GM12878 (cell line): ENCODE results near the gene PJA2. TPM values are rescaled to one million over a fixed set of nuclear protein-coding genes. Genes with fewer than 3 reads are reported as not detected.

Experiments used
- ATAC-seq: fragments of 200-7000 bp; cut with Tn5 transposase; 3 replicates; pipeline ENCODE4 v1.9.1; 2020; ENCODE audit warnings: mild to moderate bottlenecking, moderate library complexity
- BruUV-seq: library from RNA; stranded (reverse); fragments of 400-500 nt; replicated peaks from 2 replicates; lab custom pipeline; 2021; lab: Mats Ljungman, UMichigan
- CTCF ChIA-PET: fragments of 300-600 bp; sonication (Branson Sonifier 250); formaldehyde crosslinking; extraction: SDS; loops from one replicate; lab custom pipeline; 2021; ENCODE audit warnings: inconsistent platforms; lab: Yijun Ruan, JAX
- POLR2A ChIA-PET: fragments of 350-600 bp; formaldehyde crosslinking; extraction: SDS; loops from one replicate; lab custom pipeline; 2021; ENCODE audit warnings: inconsistent platforms; lab: Charles Lee
- RAD21 ChIA-PET: fragments of 300-600 bp; sonication (Branson Sonifier 250); formaldehyde crosslinking; loops from one replicate; lab custom pipeline; 2023; ENCODE audit warnings: antibody characterized with exemption; ENCODE audit not compliant: unreplicated experiment; lab: Charles Lee
- SMC1A ChIA-PET: fragments of 300-600 bp; sonication (Branson Sonifier 250); formaldehyde crosslinking; loops from one replicate; lab custom pipeline; 2023; ENCODE audit not compliant: unreplicated experiment, uncharacterized antibody; lab: Charles Lee
- DNase-seq: peaks from one replicate; pipeline ENCODE4 v3.0.0-alpha.2; 2011; ENCODE audit warnings: low read depth, low spot score
- FAIRE-seq: peaks from 3 replicates; lab custom pipeline; 2011; peaks lifted over from hg19 to GRCh38; lab: Jason Lieb, UNC
- H2AFZ ChIP-seq: 2 replicates; pipeline ENCODE4 v1.6.0; 2011; ENCODE audit warnings: low read depth, low read length, control low read depth; ENCODE audit not compliant: control insufficient read depth
- H3K27ac ChIP-seq: 2 replicates; pipeline ENCODE4 v1.5.1; 2011; ENCODE audit warnings: control low read depth; ENCODE audit not compliant: control insufficient read depth, insufficient read depth
- H3K27me3 ChIP-seq, 2 experiments: replicated peaks in 1 of 2; 2 replicates each; pipeline versions ENCODE4 v1.6.0 to v1.6.1; 2011; ENCODE audit warnings: low read length in 1 of 2; ENCODE audit not compliant: control insufficient read depth in 2 of 2, insufficient read depth in 2 of 2
- H3K36me3 ChIP-seq, 2 experiments: 2 replicates each; pipeline ENCODE4 v1.5.1; 2011; ENCODE audit warnings: low read length in 1 of 2; ENCODE audit not compliant: control insufficient read depth in 2 of 2, insufficient read depth in 2 of 2
- H3K4me1 ChIP-seq: 2 replicates; pipeline ENCODE4 v1.6.1; 2011; ENCODE audit warnings: mild to moderate bottlenecking, low read length, moderate library complexity, mixed read lengths; ENCODE audit not compliant: control insufficient read depth, insufficient read depth
- H3K4me2 ChIP-seq: 2 replicates; pipeline ENCODE4 v1.6.0; 2011; ENCODE audit warnings: control low read depth; ENCODE audit not compliant: control insufficient read depth, insufficient read depth
- H3K4me3 ChIP-seq: fragments of 200-600 bp; sonication (generic); 2 replicates; pipeline ENCODE4 v1.5.1; 2016
- H3K79me2 ChIP-seq: 2 replicates; pipeline ENCODE4 v1.6.0; 2011; ENCODE audit warnings: low read length; ENCODE audit not compliant: control insufficient read depth, insufficient read depth
- H3K9ac ChIP-seq: 2 replicates; pipeline ENCODE4 v1.8.0; 2011; ENCODE audit warnings: low read length, control low read depth, mixed read lengths; ENCODE audit not compliant: control insufficient read depth, insufficient read depth
- H3K9me3 ChIP-seq: replicated peaks from 3 replicates; pipeline ENCODE4 v1.5.1; 2011; ENCODE audit warnings: mild to moderate bottlenecking, low read length; ENCODE audit not compliant: control insufficient read depth, insufficient read depth
- H4K20me1 ChIP-seq: 2 replicates; pipeline ENCODE4 v1.6.0; 2011; ENCODE audit not compliant: control insufficient read depth, insufficient read depth
- ASH2L ChIP-seq: fragments of 300-600, 200-600 bp; sonication (generic); IDR thresholded peaks from 2 replicates; pipeline ENCODE4 v1.6.1; 2017; ENCODE audit warnings: low read depth, mild to moderate bottlenecking, borderline replicate concordance
- ATF7 ChIP-seq: fragments of 450-650 bp; IDR thresholded peaks from 2 replicates; pipeline ENCODE4 v1.6.1; 2016; ENCODE audit warnings: low read depth, mild to moderate bottlenecking
- BCL11A ChIP-seq: IDR thresholded peaks from 2 replicates; pipeline ENCODE4 v1.6.1; 2011; ENCODE audit warnings: low read depth, low read length
- BHLHE40 ChIP-seq, 2 experiments: fragments of 450-650 bp in 1 of 2; IDR thresholded peaks; 2 replicates each; pipeline ENCODE4 v1.6.1; 2011 to 2017; ENCODE audit warnings: low read depth in 2 of 2, borderline replicate concordance in 1 of 2, improper control_type of control experiment in 1 of 2, low read length in 1 of 2, mild to moderate bottlenecking in 1 of 2
- CEBPB ChIP-seq, 2 experiments: fragments of 150-350 bp in 1 of 2; IDR thresholded peaks; 2 replicates each; pipeline ENCODE4 v1.6.1; 2012 to 2014; ENCODE audit warnings: low read depth in 2 of 2, low read length in 2 of 2, borderline replicate concordance in 1 of 2, inconsistent platforms in 1 of 2
- EP300 ChIP-seq, 2 experiments: fragments of 150-350 bp in 1 of 2; IDR thresholded peaks; 2 replicates each; pipeline ENCODE4 v1.6.1; 2011 to 2012; ENCODE audit warnings: low read depth in 2 of 2, low read length in 2 of 2, borderline replicate concordance in 1 of 2, improper control_type of control experiment in 1 of 2, inconsistent platforms in 1 of 2; ENCODE audit not compliant: control insufficient read depth in 1 of 2
- HDGF ChIP-seq: fragments of 450-650 bp; IDR thresholded peaks from 2 replicates; pipeline ENCODE4 v1.6.1; 2016; ENCODE audit warnings: antibody characterized with exemption
- IKZF1 ChIP-seq: fragments of 450-650 bp; conservative IDR thresholded peaks from 2 replicates; pipeline ENCODE4 v1.6.1; 2017; ENCODE audit warnings: antibody characterized with exemption, mild to moderate bottlenecking
- JUND ChIP-seq: IDR thresholded peaks from 2 replicates; pipeline ENCODE4 v1.6.1; 2012; ENCODE audit warnings: low read depth, mild to moderate bottlenecking, low read length, improper control_type of control experiment, moderate library complexity
- KLF5 ChIP-seq: fragments of 450-650 bp; IDR thresholded peaks from 2 replicates; pipeline ENCODE4 v1.6.1; 2014; ENCODE audit warnings: mild to moderate bottlenecking; ENCODE audit not compliant: partially characterized antibody
- POLR2AphosphoS5 ChIP-seq: IDR thresholded peaks from 2 replicates; pipeline ENCODE4 v1.6.1; 2011; ENCODE audit warnings: mild to moderate bottlenecking, low read length, inconsistent platforms
- RFX5 ChIP-seq: IDR thresholded peaks from 2 replicates; pipeline ENCODE4 v1.6.1; 2011; ENCODE audit warnings: low read depth, low read length, improper control_type of control experiment
- RUNX3 ChIP-seq: IDR thresholded peaks from 2 replicates; pipeline ENCODE4 v1.6.1; 2012; ENCODE audit warnings: low read length, inconsistent platforms
- SREBF1 ChIP-seq: IDR thresholded peaks from 2 replicates; pipeline ENCODE4 v1.6.1; 2012; ENCODE audit warnings: mild to moderate bottlenecking, low read length
- STAT3 ChIP-seq: IDR thresholded peaks from 2 replicates; pipeline ENCODE4 v1.6.1; 2011; ENCODE audit warnings: low read depth, low read length, improper control_type of control experiment
- TBL1XR1 ChIP-seq: IDR thresholded peaks from 2 replicates; pipeline ENCODE4 v1.6.1; 2012; ENCODE audit warnings: low read depth, low read length, improper control_type of control experiment
- WRNIP1 ChIP-seq: IDR thresholded peaks from 2 replicates; pipeline ENCODE4 v1.6.1; 2011; ENCODE audit warnings: low read depth, low read length, improper control_type of control experiment, borderline replicate concordance
- YY1 ChIP-seq: IDR thresholded peaks from 2 replicates; pipeline ENCODE4 v1.6.1; 2011; ENCODE audit warnings: low read depth, mild to moderate bottlenecking, low read length
- ZNF207 ChIP-seq: fragments of 450-650 bp; IDR thresholded peaks from 2 replicates; pipeline ENCODE4 v1.6.1; 2014; ENCODE audit warnings: antibody characterized with exemption, mild to moderate bottlenecking, borderline replicate concordance
- ZNF217 ChIP-seq: fragments of 450-650 bp; IDR thresholded peaks from 2 replicates; pipeline ENCODE4 v1.6.1; 2017; ENCODE audit warnings: antibody characterized with exemption, mild to moderate bottlenecking
- ZNF622 ChIP-seq: fragments of 450-650 bp; IDR thresholded peaks from 2 replicates; pipeline ENCODE4 v1.6.1; 2017; ENCODE audit warnings: mild to moderate bottlenecking, inconsistent platforms
- ZSCAN29 ChIP-seq: fragments of 450-650 bp; IDR thresholded peaks from 2 replicates; pipeline ENCODE4 v1.6.1; 2017; ENCODE audit warnings: mild to moderate bottlenecking, moderate library complexity
- in situ Hi-C: fragments of 300-500 bp; cut with MboI; formaldehyde crosslinking; loops from 9 replicates; pipeline ENCODE4 v1.14.3; 2018; ENCODE audit warnings: mixed read lengths
- intact Hi-C: fragments of 100-400 bp; cut with micrococcal nuclease; formaldehyde crosslinking; loops from one replicate; pipeline ENCODE4 v1.14.2; 2022; ENCODE audit not compliant: unreplicated experiment
- polyA plus RNA-seq, 11 experiments: library from polyadenylated mRNA; depleted of rRNA in 4 of 11; unstranded in 6 of 11; stranded (reverse) in 5 of 11; fragments of >200 nt; fragmentation: Nextera tagmentation in 4 of 11; fragmentation: Illumina TruSeq in 1 of 11; extraction: Ambion mirVana in 4 of 11; extraction: Trizol in 1 of 11; gene quantifications; 1 replicate in 1 of 11; 2 replicates in 10 of 11; pipeline versions ENCODE4 v1.2.1 to v1.2.3, GENCODE V29; 2011 to 2016; ENCODE audit warnings: inconsistent platforms in 2 of 11, missing spikeins in 2 of 11, low read depth in 1 of 11
- total RNA-seq, 4 experiments: library from RNA; depleted of rRNA in 3 of 4; stranded (reverse); fragments of >200 nt in 3 of 4; fragmentation: Illumina TruSeq in 1 of 4; extraction: Trizol in 1 of 4; gene quantifications; 2 replicates each; pipeline versions ENCODE4 v1.2.1 to v1.2.3, GENCODE V29; 2013 to 2021

The PJA2 gene
- total and polyA plus RNA-seq, 10 of the 15 experiments (the other 5 are each of a cell fraction or from before 2014, with no cell fraction given): 27.8 to 93.4 (median 47.8) TPM

DNA sequence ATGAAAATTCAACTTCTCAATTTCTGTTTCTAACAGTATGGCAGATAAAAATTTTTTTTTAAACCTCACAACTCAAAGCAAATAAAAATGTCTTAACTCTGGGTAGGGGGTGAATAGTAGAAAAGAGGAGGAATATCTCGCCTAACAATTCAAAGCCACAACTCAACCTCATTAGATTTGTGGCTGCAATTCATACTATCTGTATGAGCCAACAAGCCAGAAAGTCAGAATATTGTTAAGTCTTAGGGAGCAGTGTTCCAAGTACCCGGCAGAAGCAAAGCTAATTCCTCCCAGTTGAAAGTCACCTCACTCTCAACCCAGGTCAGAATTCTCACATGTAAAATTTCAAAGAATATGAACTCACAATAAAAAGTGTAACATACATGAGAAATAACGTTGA is 15.0 kb downstream of the PJA2 start (continued):
- no peak for TF ChIP-seq KLF5
- no peak for TF ChIP-seq ZNF622
- TF ChIP-seq ZNF207: no peak
- TF ChIP-seq ZNF217: no peak
- TF ChIP-seq ASH2L: no peak
- no peak for TF ChIP-seq BCL11A
- no peak for TF ChIP-seq BHLHE40 (IDR thresholded peaks at IDR 0.05; ENCODE audit: borderline replicate concordance in 1 of 2, low read depth in 2 of 2, low read length in 1 of 2)
- no peak for TF ChIP-seq IKZF1
- no peak for TF ChIP-seq EP300 (IDR thresholded peaks at IDR 0.05; ENCODE audit: borderline replicate concordance in 1 of 2, control insufficient read depth in 1 of 2, low read depth in 2 of 2, low read length in 2 of 2)
- TF ChIP-seq HDGF: no peak
- no peak for TF ChIP-seq POLR2AphosphoS5

GRCh38 chr5:109390188-109390587 is 19.6 kb downstream of the PJA2 start:
- FAIRE-seq: no peak

More at GRCh38 chr5:109390188-109390587, 19.6 kb downstream of the PJA2 start:
- BruUV-seq: no TSS peak
- no peaks in the 10 kb centered on the region for H3K4me1 ChIP-seq
- no peaks in the 10 kb centered on the region for H3K27me3 ChIP-seq
- peaks cover 0 to 3% of the 10 kb centered on the region in 2 experiments; a peak in 2 of 4 replicates for H3K36me3 ChIP-seq
- ATAC-seq (no peak), DNase-seq (no peak)
- TF ChIP-seq RFX5 (no peak), YY1 (no peak), TBL1XR1 (no peak), JUND (no peak), ATF7 (no peak), CEBPB (IDR thresholded peaks at IDR 0.05; ENCODE audit: borderline replicate concordance in 1 of 2, low read depth in 2 of 2, low read length in 2 of 2) (no peak), SREBF1 (no peak), STAT3 (no peak), WRNIP1 (no peak), RUNX3 (no peak), ZSCAN29 (no peak)
- CTCF ChIA-PET: no interaction called here
- no peak overlapping the region for H3K4me2 ChIP-seq
- POLR2A ChIA-PET: no interaction called here
- in situ Hi-C loops: no loop called here
- H3K9ac ChIP-seq: no peak overlapping the region
- SMC1A ChIA-PET: interaction anchor here (0.9 to 1.0 kb wide), 3 partner anchors 11 to 16 kb away, joined by 3 to 4 read pairs (median 3); no protein-coding TSS in a partner anchor
- intact Hi-C loops: no loop called here
- peaks cover 80% of the 10 kb centered on the region for H3K79me2 ChIP-seq
- no peak overlapping the region for H2AFZ ChIP-seq
- no peak overlapping the region for H3K4me3 ChIP-seq
- H3K27ac ChIP-seq: no peak overlapping the region
- H3K9me3 ChIP-seq: peaks cover 3% of the 10 kb centered on the region
- no peaks in the 10 kb centered on the region for H4K20me1 ChIP-seq
- RAD21 ChIA-PET: interaction anchor here (1.1 kb wide), 1 partner anchor 27 kb away, joined by 3 read pairs; no protein-coding TSS in a partner anchor
